Duodenal mucosa (tissue), 2 donors: ENCODE results near the gene RASSF9.

ENCODE experiments used
- H3K27ac ChIP-seq: one replicate; pipeline ENCODE4 v1.7.0; 2013; ENCODE audit warnings: low read depth, low read length
- H3K27me3 ChIP-seq, 2 donors: one replicate each; pipeline ENCODE4 v1.7.0; 2013; ENCODE audit warnings: low read length in 2 of 2, control low read depth in 1 of 2; ENCODE audit not compliant: insufficient read depth in 2 of 2, control insufficient read depth in 1 of 2
- H3K36me3 ChIP-seq, 2 donors: one replicate each; pipeline ENCODE4 v1.7.0; 2013; ENCODE audit warnings: low read length in 2 of 2, control low read depth in 1 of 2; ENCODE audit not compliant: insufficient read depth in 2 of 2, control insufficient read depth in 1 of 2
- H3K4me1 ChIP-seq, 2 donors: one replicate each; pipeline ENCODE4 v1.7.0; 2013; ENCODE audit warnings: low read length in 2 of 2, control low read depth in 1 of 2; ENCODE audit not compliant: insufficient read depth in 2 of 2, control insufficient read depth in 1 of 2
- H3K4me3 ChIP-seq, 2 donors: one replicate each; pipeline ENCODE4 v1.7.0; 2013; ENCODE audit warnings: low read length in 2 of 2, low read depth in 1 of 2
- H3K9ac ChIP-seq, 2 donors: one replicate each; pipeline ENCODE4 v1.7.0; 2013; ENCODE audit warnings: low read length in 2 of 2, low read depth in 1 of 2
- H3K9me3 ChIP-seq, 2 donors: one replicate each; pipeline ENCODE4 v1.7.0; 2013; ENCODE audit warnings: low read length in 2 of 2, control low read depth in 1 of 2; ENCODE audit not compliant: control insufficient read depth in 1 of 2

RASSF9 gene

DNA sequence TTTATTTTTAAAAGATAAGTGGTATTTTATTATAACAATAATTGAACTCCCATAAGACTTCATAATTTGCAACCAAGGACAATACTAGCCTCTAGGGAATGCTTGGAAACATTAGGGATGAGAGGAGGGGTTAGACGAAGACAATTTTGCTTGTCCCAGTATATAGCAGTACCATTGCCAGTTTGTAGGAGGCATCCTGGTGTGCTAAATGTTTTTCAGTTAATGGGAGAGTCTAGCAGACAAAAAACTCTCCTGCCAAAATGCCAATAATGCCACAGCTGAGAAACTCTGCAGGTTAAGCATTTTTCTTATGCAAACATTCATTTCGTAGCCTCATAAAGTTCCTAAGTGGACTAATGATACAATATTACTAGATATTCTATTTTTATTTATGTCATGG, 38.1 kb downstream of the RASSF9 start:
- H3K27me3 ChIP-seq = no peaks in the 10 kb centered on the region
- H3K27ac ChIP-seq = no peak overlapping the region
- H3K9me3 ChIP-seq = no peaks in the 10 kb centered on the region
- H3K9ac ChIP-seq = no peak overlapping the region
- no peak overlapping the region for H3K4me3 ChIP-seq
- H3K4me1 ChIP-seq = no peaks in the 10 kb centered on the region
- H3K36me3 ChIP-seq = no peaks in the 10 kb centered on the region

- Histone ChIP-seq H3K9me3 (no peaks in the 10 kb centered on the region), H3K36me3 (no peaks in the 10 kb centered on the region), H3K4me3 (no peak overlapping the region), H3K9ac (no peak overlapping the region), H3K4me1 (no peaks in the 10 kb centered on the region), H3K27me3 (no peaks in the 10 kb centered on the region), H3K27ac (no peak overlapping the region)
Observed at GRCh38 chr12:85796001-85796400, 40.2 kb downstream of the RASSF9 start.

DNA sequence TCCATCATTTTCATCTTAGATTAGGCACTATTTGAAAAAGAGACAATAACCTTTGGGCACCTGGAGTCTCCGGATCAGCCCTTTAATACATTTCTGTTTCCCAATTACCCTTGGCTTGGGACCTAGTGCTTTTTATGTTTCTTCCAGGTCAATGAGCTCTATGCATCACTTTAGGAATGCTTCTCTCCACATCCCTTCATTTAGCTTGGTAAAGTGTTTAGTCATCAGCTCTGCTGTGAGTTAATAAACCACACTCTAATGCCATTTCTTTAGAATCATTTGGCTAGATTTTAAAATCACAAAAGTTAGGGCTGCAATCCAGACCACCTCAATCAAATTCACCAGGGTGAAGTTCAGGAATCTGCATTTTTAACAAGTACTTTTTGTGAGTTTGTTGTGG, 41.7 kb downstream of the RASSF9 start:
- Histone ChIP-seq H3K27me3 (no peaks in the 10 kb centered on the region), H3K36me3 (no peaks in the 10 kb centered on the region), H3K4me3 (no peak overlapping the region), H3K27ac (no peak overlapping the region), H3K4me1 (no peaks in the 10 kb centered on the region), H3K9me3 (no peaks in the 10 kb centered on the region), H3K9ac (no peak overlapping the region)

DNA sequence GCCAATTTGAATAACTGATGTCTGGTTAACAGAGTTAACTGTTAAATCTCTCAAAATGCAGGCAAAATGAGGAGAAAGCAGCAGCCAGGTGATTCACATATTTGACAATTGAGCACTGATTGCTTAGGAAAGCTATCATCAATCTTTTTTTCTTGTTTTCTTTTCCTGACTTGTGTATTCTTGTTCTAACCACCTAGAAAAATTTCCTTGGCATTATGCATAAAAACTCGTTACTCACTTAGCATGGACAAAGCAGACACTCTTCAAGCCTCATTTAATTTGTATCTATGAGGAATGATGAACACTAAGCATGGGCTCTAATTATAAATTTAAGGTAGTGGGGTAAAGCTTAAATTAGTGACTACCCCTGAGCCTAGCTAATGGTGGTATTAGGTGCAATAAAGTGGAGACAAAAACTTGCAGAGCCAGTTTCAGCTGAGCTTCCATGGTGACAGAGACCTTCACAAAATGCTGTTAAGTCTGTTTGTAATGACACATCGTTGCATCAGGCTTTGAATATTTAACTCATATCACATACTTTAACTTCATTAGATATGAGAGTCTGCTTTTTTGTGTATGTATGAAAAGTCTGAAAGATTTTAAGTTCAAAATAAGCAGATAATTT, 52.0 kb downstream of the RASSF9 start:
- Histone ChIP-seq H3K4me3 (no peak overlapping the region), H3K27me3 (no peaks in the 10 kb centered on the region), H3K9me3 (no peaks in the 10 kb centered on the region), H3K36me3 (no peaks in the 10 kb centered on the region), H3K4me1 (no peaks in the 10 kb centered on the region), H3K27ac (no peak overlapping the region), H3K9ac (no peak overlapping the region)

DNA sequence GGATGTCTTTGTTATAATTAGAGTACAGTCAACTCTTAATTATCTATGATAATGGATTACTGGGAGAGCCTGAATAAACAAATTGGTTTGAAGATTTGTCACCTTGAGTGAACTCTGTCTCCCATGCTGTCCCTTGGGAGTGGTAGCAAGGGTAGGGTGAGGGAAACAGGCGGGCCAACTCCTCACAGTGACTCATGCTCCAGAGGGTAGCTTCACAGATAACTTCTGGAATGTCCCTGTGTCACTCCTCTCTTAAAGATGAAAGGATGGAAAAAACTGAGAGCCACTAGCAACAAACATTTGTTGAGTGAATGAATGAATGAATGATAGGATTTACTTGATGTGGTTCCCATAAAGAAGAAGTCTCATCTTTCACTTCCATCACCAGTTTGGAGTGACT, 53.5 kb downstream of the RASSF9 start:
- Histone ChIP-seq H3K27ac (no peak overlapping the region), H3K36me3 (no peaks in the 10 kb centered on the region), H3K27me3 (no peaks in the 10 kb centered on the region), H3K9ac (no peak overlapping the region), H3K9me3 (no peaks in the 10 kb centered on the region), H3K4me3 (no peak overlapping the region), H3K4me1 (no peaks in the 10 kb centered on the region)

GRCh38 chr12:85781766-85782165, 54.4 kb downstream of the RASSF9 start:
- Histone ChIP-seq H3K9ac (no peak overlapping the region), H3K4me1 (no peaks in the 10 kb centered on the region), H3K4me3 (no peak overlapping the region), H3K27ac (no peak overlapping the region), H3K9me3 (no peaks in the 10 kb centered on the region), H3K36me3 (no peaks in the 10 kb centered on the region), H3K27me3 (no peaks in the 10 kb centered on the region)

DNA sequence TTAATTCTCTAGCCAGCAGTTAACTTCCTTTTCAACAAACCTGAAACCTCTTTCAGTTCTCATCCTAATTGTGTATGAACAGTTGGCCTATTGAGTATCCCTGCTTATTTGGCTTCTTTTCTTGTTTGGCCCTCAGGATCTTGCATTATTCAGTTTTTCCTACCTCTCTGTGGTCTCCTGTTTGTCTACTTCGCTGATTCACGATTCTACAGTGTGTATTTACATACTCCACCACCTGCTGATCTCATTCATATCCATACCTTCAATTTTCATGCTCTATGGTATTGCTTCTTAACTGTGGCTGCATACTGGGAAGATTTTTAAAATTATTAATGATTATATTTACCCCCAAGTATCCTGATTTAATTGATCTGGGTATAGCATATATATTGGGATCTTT, 56.4 kb downstream of the RASSF9 start:
- no peaks in the 10 kb centered on the region for H3K36me3 ChIP-seq
- H3K9me3 ChIP-seq = no peaks in the 10 kb centered on the region
- H3K4me3 ChIP-seq = no peak overlapping the region
- no peak overlapping the region for H3K9ac ChIP-seq
- no peaks in the 10 kb centered on the region for H3K4me1 ChIP-seq
- H3K27ac ChIP-seq = no peak overlapping the region
- H3K27me3 ChIP-seq = no peaks in the 10 kb centered on the region

DNA sequence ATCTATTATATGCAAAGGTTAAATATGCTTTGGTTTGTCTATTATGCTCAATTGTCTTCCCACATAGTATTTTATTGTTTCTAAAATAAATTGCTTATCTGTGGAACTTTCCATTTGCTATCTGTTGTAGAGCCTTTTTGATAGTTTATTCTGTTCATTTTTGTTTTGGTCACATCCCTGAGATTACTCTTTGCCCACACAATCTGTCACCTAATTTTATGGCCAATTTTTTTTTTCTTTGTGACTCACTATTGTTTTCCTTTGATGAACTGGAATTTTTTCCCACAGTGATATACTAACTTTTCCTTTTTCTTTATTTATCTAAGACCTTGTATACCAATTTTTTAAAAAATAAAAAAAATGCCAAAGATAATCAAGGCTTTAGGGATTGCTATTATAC, 61.1 kb downstream of the RASSF9 start:
- no peaks in the 10 kb centered on the region for H3K36me3 ChIP-seq
- no peaks in the 10 kb centered on the region for H3K9me3 ChIP-seq
- H3K9ac ChIP-seq = no peak overlapping the region
- no peak overlapping the region for H3K27ac ChIP-seq
- H3K4me3 ChIP-seq = no peak overlapping the region
- H3K4me1 ChIP-seq = no peaks in the 10 kb centered on the region
- H3K27me3 ChIP-seq = no peaks in the 10 kb centered on the region

GRCh38 chr12:85765453-85765869, 70.7 kb downstream of the RASSF9 start:
- H3K9me3 ChIP-seq = no peaks in the 10 kb centered on the region
- H3K36me3 ChIP-seq = no peaks in the 10 kb centered on the region
- peaks cover 0 to 6% of the 10 kb centered on the region in 2 donors for H3K4me1 ChIP-seq
- H3K27me3 ChIP-seq = no peaks in the 10 kb centered on the region
- no peak overlapping the region for H3K27ac ChIP-seq
- no peak overlapping the region for H3K9ac ChIP-seq
- no peak overlapping the region for H3K4me3 ChIP-seq

- Histone ChIP-seq H3K9ac (no peak overlapping the region), H3K4me3 (peak overlapping the region in 1 of 2 donors; percentile 33), H3K4me1 (peaks cover 0 to 5% of the 10 kb centered on the region in 2 donors), H3K27me3 (no peaks in the 10 kb centered on the region), H3K36me3 (no peaks in the 10 kb centered on the region), H3K9me3 (peaks cover 6 to 10% of the 10 kb centered on the region in 2 donors), H3K27ac (no peak overlapping the region)
Observed at GRCh38 chr12:85759623-85760022, 76.6 kb downstream of the RASSF9 start.

DNA sequence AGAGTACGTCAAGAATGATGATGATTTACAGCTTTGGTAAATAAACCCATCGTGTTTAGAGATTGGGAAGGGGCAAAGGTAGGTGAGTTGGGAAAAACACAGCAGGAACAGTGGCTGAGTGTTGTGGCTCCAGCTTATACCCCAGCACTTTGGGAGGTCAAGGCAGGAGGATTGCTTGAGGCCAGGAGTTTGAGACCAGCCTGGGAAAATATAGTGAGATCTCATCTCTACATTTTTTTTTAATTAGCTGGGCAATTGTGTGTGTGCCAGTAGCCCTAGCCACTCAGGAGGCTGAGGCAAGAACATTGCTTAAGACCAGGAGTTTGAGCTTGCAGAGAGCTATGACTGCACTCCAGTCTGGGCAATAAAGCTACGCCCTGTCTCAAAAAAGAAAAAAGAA, 77.1 kb downstream of the RASSF9 start:
- H3K4me3 ChIP-seq = peak overlapping the region in 1 of 2 donors; percentile 21
- H3K27ac ChIP-seq = no peak overlapping the region
- no peaks in the 10 kb centered on the region for H3K27me3 ChIP-seq
- peaks cover 0 to 5% of the 10 kb centered on the region in 2 donors for H3K4me1 ChIP-seq
- H3K9ac ChIP-seq = no peak overlapping the region
- no peaks in the 10 kb centered on the region for H3K36me3 ChIP-seq
- peaks cover 6 to 10% of the 10 kb centered on the region in 2 donors for H3K9me3 ChIP-seq
